ENCODE results near the gene PCLAF. TPM values are rescaled to one million over a fixed set of nuclear protein-coding genes. Genes with fewer than 3 reads are reported as not detected.
A peak's percentile ranks its signal among the peaks of the same experiment; 100 is the strongest.

Gene PCLAF
- total and polyA plus RNA-seq, 2 of the 13 experiments (the other 11 are each of a cell fraction or from before 2014, with no cell fraction given) = 98.6 to 98.9 TPM

DNA sequence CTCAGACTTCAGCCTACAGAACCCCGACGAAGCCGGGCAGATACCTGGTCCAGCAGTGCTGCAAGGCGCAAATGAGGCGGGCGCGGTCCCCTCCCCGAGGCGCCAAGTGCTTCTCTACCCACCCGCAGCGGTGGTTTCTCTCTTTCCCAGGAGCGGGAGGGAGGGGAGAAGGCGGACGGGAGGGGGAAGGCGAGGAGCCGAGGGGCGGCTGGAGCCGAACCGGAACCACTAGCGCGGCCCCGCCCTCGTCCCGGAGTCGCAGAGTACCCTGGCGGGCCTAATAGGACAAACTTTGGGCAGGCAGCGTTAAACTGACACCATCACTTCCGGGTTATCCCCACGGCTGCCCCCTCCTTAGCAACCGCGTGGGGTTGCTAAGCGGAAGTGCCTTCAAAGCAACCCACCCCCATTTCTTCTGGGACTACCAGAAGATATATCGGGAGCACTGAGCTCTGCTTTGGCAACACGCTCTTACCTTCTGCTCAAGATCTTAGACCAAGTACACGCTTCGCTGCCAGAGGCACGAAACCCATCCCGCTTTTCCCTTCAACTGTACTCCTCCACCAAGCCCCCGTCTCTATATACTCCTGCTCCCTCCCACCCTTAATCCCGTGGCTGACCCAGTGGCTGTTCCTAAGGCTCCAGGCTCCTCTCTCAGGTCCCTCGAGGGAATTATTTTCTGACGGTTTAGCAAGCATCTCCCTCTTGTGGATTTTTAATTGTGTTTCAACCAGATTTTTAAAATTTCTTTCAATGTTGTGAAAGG, 25.1 kb downstream of the PCLAF start, which contains the start of gene CSNK1G1 (continued):
- TF ChIP-seq LRRFIP1 (CRISPR knock-in tag; conservative IDR thresholded peaks at IDR 0.05) (no peak), KDM4B (CRISPR knock-in tag; IDR thresholded peaks at IDR 0.05) (0 out of 2 replicates have a peak, but pooled peaks have one; percentile 45), SP4 (CRISPR knock-in tag; IDR thresholded peaks at IDR 0.05) (peak; percentile 47; the same call in 1 of the 2 replicates), ZMYM4 (CRISPR knock-in tag; IDR thresholded peaks at IDR 0.05) (peak; percentile 50), ZBTB43 (CRISPR knock-in tag; conservative IDR thresholded peaks at IDR 0.05) (no peak), ONECUT2 (CRISPR knock-in tag; IDR thresholded peaks at IDR 0.05) (no peak), ISX (CRISPR knock-in tag; conservative IDR thresholded peaks at IDR 0.05) (no peak), ZBTB8A (CRISPR knock-in tag; IDR thresholded peaks at IDR 0.05; ENCODE audit: borderline replicate concordance, low read depth) (no peak), SP1 (IDR thresholded peaks at IDR 0.05) (no peak), SP1 (CRISPR knock-in tag; IDR thresholded peaks at IDR 0.05) (peak; percentile 84)
- TF ChIP-seq, protein P1, sequence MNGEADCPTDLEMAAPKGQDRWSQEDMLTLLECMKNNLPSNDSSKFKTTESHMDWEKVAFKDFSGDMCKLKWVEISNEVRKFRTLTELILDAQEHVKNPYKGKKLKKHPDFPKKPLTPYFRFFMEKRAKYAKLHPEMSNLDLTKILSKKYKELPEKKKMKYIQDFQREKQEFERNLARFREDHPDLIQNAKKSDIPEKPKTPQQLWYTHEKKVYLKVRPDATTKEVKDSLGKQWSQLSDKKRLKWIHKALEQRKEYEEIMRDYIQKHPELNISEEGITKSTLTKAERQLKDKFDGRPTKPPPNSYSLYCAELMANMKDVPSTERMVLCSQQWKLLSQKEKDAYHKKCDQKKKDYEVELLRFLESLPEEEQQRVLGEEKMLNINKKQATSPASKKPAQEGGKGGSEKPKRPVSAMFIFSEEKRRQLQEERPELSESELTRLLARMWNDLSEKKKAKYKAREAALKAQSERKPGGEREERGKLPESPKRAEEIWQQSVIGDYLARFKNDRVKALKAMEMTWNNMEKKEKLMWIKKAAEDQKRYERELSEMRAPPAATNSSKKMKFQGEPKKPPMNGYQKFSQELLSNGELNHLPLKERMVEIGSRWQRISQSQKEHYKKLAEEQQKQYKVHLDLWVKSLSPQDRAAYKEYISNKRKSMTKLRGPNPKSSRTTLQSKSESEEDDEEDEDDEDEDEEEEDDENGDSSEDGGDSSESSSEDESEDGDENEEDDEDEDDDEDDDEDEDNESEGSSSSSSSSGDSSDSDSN (CRISPR knock-in tag; IDR thresholded peaks at IDR 0.05) = peak; percentile 43; the same call in 1 of the 2 replicates
- TF ChIP-seq, protein P2, sequence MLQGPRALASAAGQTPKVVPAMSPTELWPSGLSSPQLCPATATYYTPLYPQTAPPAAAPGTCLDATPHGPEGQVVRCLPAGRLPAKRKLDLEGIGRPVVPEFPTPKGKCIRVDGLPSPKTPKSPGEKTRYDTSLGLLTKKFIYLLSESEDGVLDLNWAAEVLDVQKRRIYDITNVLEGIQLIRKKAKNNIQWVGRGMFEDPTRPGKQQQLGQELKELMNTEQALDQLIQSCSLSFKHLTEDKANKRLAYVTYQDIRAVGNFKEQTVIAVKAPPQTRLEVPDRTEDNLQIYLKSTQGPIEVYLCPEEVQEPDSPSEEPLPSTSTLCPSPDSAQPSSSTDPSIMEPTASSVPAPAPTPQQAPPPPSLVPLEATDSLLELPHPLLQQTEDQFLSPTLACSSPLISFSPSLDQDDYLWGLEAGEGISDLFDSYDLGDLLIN (CRISPR knock-in tag; IDR thresholded peaks at IDR 0.05; ENCODE audit: borderline replicate concordance) = no peak
- TF ChIP-seq, protein P3, sequence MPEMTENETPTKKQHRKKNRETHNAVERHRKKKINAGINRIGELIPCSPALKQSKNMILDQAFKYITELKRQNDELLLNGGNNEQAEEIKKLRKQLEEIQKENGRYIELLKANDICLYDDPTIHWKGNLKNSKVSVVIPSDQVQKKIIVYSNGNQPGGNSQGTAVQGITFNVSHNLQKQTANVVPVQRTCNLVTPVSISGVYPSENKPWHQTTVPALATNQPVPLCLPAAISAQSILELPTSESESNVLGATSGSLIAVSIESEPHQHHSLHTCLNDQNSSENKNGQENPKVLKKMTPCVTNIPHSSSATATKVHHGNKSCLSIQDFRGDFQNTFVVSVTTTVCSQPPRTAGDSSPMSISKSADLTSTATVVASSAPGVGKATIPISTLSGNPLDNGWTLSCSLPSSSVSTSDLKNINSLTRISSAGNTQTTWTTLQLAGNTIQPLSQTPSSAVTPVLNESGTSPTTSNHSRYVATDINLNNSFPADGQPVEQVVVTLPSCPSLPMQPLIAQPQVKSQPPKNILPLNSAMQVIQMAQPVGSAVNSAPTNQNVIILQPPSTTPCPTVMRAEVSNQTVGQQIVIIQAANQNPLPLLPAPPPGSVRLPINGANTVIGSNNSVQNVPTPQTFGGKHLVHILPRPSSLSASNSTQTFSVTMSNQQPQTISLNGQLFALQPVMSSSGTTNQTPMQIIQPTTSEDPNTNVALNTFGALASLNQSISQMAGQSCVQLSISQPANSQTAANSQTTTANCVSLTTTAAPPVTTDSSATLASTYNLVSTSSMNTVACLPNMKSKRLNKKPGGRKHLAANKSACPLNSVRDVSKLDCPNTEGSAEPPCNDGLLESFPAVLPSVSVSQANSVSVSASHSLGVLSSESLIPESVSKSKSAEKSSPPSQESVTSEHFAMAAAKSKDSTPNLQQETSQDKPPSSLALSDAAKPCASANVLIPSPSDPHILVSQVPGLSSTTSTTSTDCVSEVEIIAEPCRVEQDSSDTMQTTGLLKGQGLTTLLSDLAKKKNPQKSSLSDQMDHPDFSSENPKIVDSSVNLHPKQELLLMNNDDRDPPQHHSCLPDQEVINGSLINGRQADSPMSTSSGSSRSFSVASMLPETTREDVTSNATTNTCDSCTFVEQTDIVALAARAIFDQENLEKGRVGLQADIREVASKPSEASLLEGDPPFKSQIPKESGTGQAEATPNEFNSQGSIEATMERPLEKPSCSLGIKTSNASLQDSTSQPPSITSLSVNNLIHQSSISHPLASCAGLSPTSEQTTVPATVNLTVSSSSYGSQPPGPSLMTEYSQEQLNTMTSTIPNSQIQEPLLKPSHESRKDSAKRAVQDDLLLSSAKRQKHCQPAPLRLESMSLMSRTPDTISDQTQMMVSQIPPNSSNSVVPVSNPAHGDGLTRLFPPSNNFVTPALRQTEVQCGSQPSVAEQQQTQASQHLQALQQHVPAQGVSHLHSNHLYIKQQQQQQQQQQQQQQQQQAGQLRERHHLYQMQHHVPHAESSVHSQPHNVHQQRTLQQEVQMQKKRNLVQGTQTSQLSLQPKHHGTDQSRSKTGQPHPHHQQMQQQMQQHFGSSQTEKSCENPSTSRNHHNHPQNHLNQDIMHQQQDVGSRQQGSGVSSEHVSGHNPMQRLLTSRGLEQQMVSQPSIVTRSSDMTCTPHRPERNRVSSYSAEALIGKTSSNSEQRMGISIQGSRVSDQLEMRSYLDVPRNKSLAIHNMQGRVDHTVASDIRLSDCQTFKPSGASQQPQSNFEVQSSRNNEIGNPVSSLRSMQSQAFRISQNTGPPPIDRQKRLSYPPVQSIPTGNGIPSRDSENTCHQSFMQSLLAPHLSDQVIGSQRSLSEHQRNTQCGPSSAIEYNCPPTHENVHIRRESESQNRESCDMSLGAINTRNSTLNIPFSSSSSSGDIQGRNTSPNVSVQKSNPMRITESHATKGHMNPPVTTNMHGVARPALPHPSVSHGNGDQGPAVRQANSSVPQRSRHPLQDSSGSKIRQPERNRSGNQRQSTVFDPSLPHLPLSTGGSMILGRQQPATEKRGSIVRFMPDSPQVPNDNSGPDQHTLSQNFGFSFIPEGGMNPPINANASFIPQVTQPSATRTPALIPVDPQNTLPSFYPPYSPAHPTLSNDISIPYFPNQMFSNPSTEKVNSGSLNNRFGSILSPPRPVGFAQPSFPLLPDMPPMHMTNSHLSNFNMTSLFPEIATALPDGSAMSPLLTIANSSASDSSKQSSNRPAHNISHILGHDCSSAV (CRISPR knock-in tag; IDR thresholded peaks at IDR 0.05; ENCODE audit: borderline replicate concordance) = 0 out of 2 replicates have a peak, but pooled peaks have one; percentile 43

Measured in HepG2 (cell line).